NT2/D1 (cell line): ENCODE measurements around the gene HSPA1B.

ENCODE experiments used
- SUZ12 ChIP-seq: IDR thresholded peaks from 2 replicates; pipeline ENCODE4 v1.6.1; 2011; ENCODE audit not compliant: insufficient read length, insufficient read depth; ENCODE audit errors: extremely low read depth
- ZNF274 ChIP-seq: IDR thresholded peaks from 2 replicates; pipeline ENCODE4 v1.6.1; 2011; ENCODE audit warnings: mild to moderate bottlenecking, low read depth, low read length

- TF ChIP-seq ZNF274: no peak
- TF ChIP-seq SUZ12: no peak
Measured at GRCh38 chr6:31851485-31851832, 23.9 kb downstream of the HSPA1B start.
